HUES64 (cell line): Measurements from ENCODE around the gene TMEM101.
"Not testable (repeated sequence)": the region's sequence is repeated elsewhere in the genome, so short reads cannot be mapped to it uniquely, and the experiment has no call there.

ENCODE experiments used
- H3K27ac ChIP-seq: 2 replicates; pipeline ENCODE4 v1.7.0; 2013; ENCODE audit warnings: low read depth, low read length, inconsistent platforms
- H3K27me3 ChIP-seq: 2 replicates; pipeline ENCODE4 v1.6.1; 2013; ENCODE audit warnings: mild to moderate bottlenecking, low read length; ENCODE audit not compliant: insufficient read depth
- H3K36me3 ChIP-seq: 2 replicates; pipeline ENCODE4 v1.6.1; 2013; ENCODE audit warnings: mild to moderate bottlenecking, low read length; ENCODE audit not compliant: insufficient read depth
- H3K4me1 ChIP-seq: 2 replicates; pipeline ENCODE4 v1.6.1; 2013; ENCODE audit warnings: mild to moderate bottlenecking, low read length, moderate library complexity; ENCODE audit not compliant: insufficient read depth
- H3K4me3 ChIP-seq: 2 replicates; pipeline ENCODE4 v1.5.1; 2013; ENCODE audit warnings: mild to moderate bottlenecking, low read length, moderate library complexity
- H3K9ac ChIP-seq: 2 replicates; pipeline ENCODE4 v1.6.1; 2013; ENCODE audit warnings: mild to moderate bottlenecking, low read depth, low read length
- H3K9me3 ChIP-seq: 2 replicates; pipeline ENCODE4 v1.6.1; 2013; ENCODE audit warnings: low read depth, low read length; ENCODE audit not compliant: insufficient read depth
- WGBS: fragments of 150-250, 120-280 bp; methylation state at CpG from one replicate; pipeline ENCODE4 v1.1.7; 2013; ENCODE audit warnings: missing lambda C conversion rate; 5-methylcytosine and 5-hydroxymethylcytosine counted together

The TMEM101 gene

GRCh38 chr17:43971436-43971835, 43.3 kb downstream of the TMEM101 start:
- not testable (repeated sequence) for H3K4me1 ChIP-seq, H3K27ac ChIP-seq, H3K4me3 ChIP-seq, H3K36me3 ChIP-seq, H3K27me3 ChIP-seq, H3K9me3 ChIP-seq, H3K9ac ChIP-seq
- no CpG with 5 or more reads among the region's 2 CpGs for WGBS

- Histone ChIP-seq H3K9me3 (no peaks in the 10 kb centered on the region), H3K4me3 (no peak overlapping the region), H3K36me3 (no peaks in the 10 kb centered on the region), H3K27ac (no peak overlapping the region), H3K9ac (no peak overlapping the region), H3K4me1 (no peaks in the 10 kb centered on the region), H3K27me3 (no peaks in the 10 kb centered on the region)
- WGBS = 89% methylated on average over 4 of the region's 4 CpGs
These were observed 44.4 kb downstream of the TMEM101 start for GRCh38 chr17:43970366-43970765.

- H3K4me3 ChIP-seq = no peak overlapping the region
- WGBS = 76% methylated on average over 8 of the region's 9 CpGs
- H3K36me3 ChIP-seq = no peaks in the 10 kb centered on the region
- H3K27me3 ChIP-seq = no peaks in the 10 kb centered on the region
- no peak overlapping the region for H3K27ac ChIP-seq
- no peak overlapping the region for H3K9ac ChIP-seq
- no peaks in the 10 kb centered on the region for H3K9me3 ChIP-seq
- H3K4me1 ChIP-seq = no peaks in the 10 kb centered on the region
These were observed 47.4 kb downstream of the TMEM101 start for GRCh38 chr17:43967251-43967875.

- no peak overlapping the region for H3K4me3 ChIP-seq
- H3K36me3 ChIP-seq = no peaks in the 10 kb centered on the region
- H3K9me3 ChIP-seq = no peaks in the 10 kb centered on the region
- no peaks in the 10 kb centered on the region for H3K27me3 ChIP-seq
- no peak overlapping the region for H3K9ac ChIP-seq
- WGBS = 95% methylated on average over 3 of the region's 3 CpGs
- no peak overlapping the region for H3K27ac ChIP-seq
- H3K4me1 ChIP-seq = no peaks in the 10 kb centered on the region
These were observed 48.5 kb downstream of the TMEM101 start for GRCh38 chr17:43966276-43966675.

- H3K9ac ChIP-seq = no peak overlapping the region
- H3K27ac ChIP-seq = no peak overlapping the region
- H3K27me3 ChIP-seq = no peaks in the 10 kb centered on the region
- no peaks in the 10 kb centered on the region for H3K4me1 ChIP-seq
- no peaks in the 10 kb centered on the region for H3K36me3 ChIP-seq
- H3K4me3 ChIP-seq = no peak overlapping the region
- WGBS = 81% methylated on average over 7 of the region's 7 CpGs
- no peaks in the 10 kb centered on the region for H3K9me3 ChIP-seq
These were observed 52.3 kb downstream of the TMEM101 start for GRCh38 chr17:43962479-43962878.

- no peaks in the 10 kb centered on the region for H3K9me3 ChIP-seq
- no peak overlapping the region for H3K4me3 ChIP-seq
- no peaks in the 10 kb centered on the region for H3K4me1 ChIP-seq
- H3K27ac ChIP-seq = no peak overlapping the region
- no peak overlapping the region for H3K9ac ChIP-seq
- no peaks in the 10 kb centered on the region for H3K27me3 ChIP-seq
- no peaks in the 10 kb centered on the region for H3K36me3 ChIP-seq
- 97% methylated on average over 1 of the region's 2 CpGs for WGBS
These were observed 52.8 kb downstream of the TMEM101 start for GRCh38 chr17:43961954-43962353.

GRCh38 chr17:43961292-43961691, 53.5 kb downstream of the TMEM101 start:
- not testable (repeated sequence) for H3K27me3 ChIP-seq, H3K27ac ChIP-seq

More at GRCh38 chr17:43961292-43961691, 53.5 kb downstream of the TMEM101 start:
- H3K9ac ChIP-seq, H3K9me3 ChIP-seq, H3K4me3 ChIP-seq, H3K4me1 ChIP-seq, H3K36me3 ChIP-seq: not testable (repeated sequence)
- WGBS = 93% methylated on average over 6 of the region's 6 CpGs
